GM19023 (cell line): ENCODE results near the gene EMC8.
"Not testable (repeated sequence)": the region's sequence is repeated elsewhere in the genome, so short reads cannot be mapped to it uniquely, and the experiment has no call there.

Experiments used
- ATAC-seq: cut with Tn5 transposase; IDR thresholded peaks from one replicate; pipeline ENCODE4 v1.9.1; 2021; ENCODE audit warnings: mild to moderate bottlenecking, moderate library complexity; ENCODE audit not compliant: unreplicated experiment

Gene EMC8

GRCh38 chr16:85799497-85800320, at the start of gene EMC8, which contains the start of gene COX4I1:
Gene EMC8, minus strand, starts transcription at chr16:85799544. Its CDS starts 249 bp downstream, at chr16:85799295.
Gene COX4I1, plus strand, starts transcription at chr16:85799695. Its CDS starts 1,511 bp downstream, at chr16:85801206.
- peak; percentile 85 for ATAC-seq

GRCh38 chr16:85848986-85849385, 49.6 kb upstream of the EMC8 start:
- ATAC-seq, result no peak

DNA sequence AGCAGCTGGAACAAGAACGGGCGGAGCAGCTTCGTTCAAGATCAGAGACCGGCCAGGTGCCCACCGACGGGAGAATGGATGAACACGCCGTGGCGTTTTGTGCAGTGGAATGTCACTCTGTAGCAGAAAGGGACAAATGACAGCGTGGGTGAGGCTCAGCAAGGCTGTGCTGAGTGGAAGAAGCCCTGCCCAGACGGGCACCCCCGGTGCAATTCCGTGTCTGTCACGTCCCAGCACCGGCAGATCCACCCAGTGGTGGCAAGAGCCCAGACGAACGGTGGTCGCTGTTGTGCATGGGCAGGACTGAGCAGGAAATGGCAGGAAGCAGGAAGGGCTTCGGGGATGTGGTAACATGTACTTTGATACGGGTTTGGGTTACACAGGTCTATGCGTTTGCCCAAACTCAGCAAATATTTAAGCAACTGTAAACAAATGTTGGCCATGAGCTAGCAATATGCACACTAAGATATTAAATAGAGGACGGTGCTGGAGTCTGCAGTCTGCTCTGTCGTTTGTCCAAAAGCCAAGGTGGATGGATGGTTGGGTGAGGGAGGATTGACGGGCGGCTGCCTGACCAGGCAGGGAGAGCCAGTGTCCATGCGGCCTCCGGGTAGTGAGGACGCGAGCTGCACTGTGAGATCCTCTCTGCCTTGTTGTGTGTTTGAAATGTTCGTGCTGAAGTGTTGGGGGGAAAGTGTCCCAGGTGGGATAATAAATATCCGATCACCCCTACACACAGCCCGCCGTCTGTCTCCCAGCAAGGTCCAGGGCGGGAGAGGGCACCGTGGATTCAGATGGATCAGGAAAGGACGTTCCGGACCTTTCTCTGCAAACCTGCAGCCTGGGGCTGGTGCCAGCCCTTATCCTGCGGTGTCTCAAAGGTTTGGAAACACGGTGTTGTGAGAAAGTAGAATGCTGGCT, 48.6 kb upstream of the EMC8 start:
- no peak for ATAC-seq

DNA sequence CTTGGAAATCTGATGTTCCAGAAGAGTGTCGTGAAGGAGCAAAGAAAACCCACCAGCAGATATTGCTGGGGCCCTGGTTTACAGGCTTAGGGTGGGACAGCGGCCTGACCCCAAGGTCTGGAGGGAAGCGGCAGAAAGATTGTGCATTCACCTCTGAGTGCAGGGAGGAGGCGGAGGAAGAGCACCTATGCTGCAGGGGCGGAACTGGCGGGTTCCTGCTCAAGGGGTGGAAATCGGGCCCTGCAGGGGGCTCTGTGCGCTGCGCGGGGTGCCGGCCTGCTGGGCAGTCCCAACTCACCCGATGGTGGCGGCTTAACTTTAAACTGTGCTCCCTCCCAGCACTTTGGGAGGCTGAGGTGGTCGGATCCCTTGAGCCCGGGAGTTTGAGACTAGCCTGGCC, 47.7 kb upstream of the EMC8 start:
- no peak for ATAC-seq

DNA sequence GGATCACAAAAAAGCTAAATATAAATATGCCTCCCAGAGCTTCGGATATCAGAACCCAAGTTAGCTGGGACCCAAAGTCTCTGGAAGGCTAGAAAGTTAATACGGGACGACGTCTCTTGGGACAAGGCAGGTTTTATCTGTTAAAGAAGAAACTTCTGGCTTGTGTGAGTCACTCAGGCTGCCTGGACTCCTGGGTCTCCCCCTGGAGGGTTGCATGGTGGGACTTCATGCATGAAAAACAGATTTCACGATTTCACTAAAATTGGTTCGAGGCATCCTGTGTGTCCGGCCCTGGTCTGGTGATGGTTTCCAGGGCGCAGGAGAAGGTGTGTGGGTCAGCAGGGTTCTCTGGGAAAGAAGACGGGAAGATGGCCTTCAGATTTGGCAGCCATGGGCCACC, 47.1 kb upstream of the EMC8 start:
- no peak for ATAC-seq

DNA sequence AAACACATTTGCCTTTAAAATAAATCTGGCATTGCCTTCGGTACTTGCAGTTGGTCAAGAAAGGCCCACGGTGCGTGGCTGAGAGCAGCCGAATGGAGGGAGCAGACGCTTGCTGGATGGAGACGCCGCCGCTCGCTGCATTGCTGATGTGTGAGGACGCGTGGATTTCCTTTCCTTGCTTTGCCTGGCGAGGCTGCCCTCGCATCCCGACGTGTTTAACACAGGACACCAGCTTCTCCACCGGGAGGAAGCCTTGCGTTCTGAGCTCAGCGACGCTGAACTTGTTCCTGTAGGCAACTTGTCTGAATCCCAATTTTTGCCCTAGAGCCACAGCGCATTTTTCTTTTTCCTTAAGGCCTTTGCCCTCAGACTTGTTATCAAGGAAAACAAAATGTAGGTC, 45.9 kb upstream of the EMC8 start:
- no peak for ATAC-seq

- no peak for ATAC-seq
These were observed 45.4 kb upstream of the EMC8 start for GRCh38 chr16:85844786-85845185.

- ATAC-seq, result no peak
These were observed 44.8 kb upstream of the EMC8 start for GRCh38 chr16:85844169-85844481.

DNA sequence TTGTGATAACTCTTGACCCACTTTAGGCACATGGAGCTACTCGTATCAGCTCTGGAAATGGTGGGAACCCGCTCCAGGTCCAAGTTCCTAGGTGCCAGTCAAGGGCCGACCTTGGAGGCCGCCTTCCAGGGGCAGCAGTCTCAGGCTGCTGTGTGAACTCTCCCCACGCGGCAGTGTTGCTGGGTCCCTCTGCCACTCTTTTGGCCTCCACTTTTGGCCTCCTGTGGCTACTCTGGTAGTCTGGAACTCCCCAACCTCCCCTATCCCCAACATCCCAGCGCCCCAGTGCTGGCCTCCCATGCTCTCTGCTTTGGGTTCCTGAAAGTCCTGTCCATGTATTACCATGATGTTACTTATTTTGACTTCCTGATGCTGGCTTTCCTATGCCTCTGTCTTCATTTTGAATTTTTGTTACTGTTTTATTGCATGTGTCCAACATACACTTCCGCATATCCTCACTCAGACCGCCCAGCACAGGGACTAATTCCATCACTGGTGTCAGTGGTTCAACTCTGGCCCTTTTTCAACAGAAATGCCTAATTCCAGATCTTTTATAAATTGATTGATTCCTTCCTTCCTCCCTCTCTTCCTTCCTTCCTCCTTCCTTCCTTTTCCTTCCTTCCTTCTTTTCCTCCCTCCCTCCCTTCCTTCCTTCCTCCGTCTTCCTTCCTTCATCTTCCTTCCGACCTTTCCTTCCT, 44.3 kb upstream of the EMC8 start:
- ATAC-seq, result no peak

DNA sequence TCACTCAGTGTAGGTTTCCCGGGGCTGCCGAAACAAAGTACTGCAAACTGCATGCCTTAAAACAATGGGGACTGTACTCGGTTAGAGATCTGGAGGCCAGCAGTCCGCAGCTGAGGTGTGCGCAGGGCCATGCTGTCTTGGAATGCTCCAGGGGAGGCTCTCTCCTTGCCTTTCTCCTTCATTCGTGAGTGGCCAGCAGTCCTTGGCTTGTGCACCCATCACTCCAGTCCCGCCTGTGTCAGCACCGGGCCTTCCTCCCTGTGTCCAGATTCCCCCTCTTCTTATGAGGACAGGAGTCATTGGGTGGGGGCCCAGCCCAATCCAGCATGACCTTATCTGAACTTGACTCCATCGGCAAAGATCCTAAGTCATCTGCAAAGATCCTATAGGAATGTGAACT, 43.5 kb upstream of the EMC8 start:
- no peak for ATAC-seq

- ATAC-seq, result no peak
These were observed 43.1 kb upstream of the EMC8 start for GRCh38 chr16:85842435-85842834.

DNA sequence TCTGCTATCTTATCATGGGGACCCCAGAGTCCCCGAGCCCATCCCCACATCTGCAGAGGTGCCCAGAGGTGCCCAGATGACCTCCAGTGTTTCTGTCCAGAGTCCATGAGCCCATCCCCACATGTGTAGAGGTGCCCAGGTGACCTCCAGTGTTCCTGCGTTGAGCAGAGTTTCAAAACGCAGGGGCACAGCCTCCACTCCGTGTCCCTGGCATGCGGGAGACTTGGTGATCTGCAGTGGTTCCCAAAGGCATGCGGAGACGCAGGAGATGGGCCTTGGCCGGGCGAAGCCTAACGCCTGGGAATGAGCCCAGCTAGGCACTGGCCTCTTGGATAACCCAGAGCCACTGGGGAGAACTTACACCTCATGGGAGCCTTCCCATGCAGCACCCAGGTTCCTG, 41.5 kb upstream of the EMC8 start:
- no peak for ATAC-seq

GRCh38 chr16:85840395-85840794, 41.1 kb upstream of the EMC8 start:
- ATAC-seq, result no peak

DNA sequence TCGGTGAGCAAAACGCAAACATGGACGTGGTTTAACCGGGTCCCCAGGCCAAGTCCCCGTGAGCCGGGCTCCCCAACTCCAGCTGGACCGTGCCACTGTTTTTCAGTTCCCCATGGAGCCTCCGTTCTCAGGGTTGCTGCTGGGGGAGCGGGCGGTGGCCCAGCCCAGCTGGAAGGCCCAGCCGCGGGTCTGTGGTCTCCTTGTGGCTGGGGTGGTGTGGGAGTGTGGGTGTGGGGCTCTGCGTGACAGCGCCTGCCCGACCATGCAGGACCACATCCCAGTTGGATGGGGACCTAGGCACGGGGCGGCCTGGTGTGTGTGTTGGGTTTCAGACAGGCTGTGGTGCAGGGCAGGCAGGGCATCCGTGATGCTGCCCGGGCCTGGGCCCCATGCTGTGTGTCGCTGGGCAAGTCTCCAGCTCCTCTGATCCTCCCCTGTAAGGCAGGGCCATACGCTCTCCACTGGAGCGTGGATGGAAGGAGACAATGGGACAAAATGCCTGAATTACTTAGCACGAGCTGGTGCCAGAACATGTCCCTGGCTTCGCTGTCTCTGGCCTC, 40.4 kb upstream of the EMC8 start:
- no peak for ATAC-seq

GRCh38 chr16:85838876-85839585, 39.7 kb upstream of the EMC8 start:
- ATAC-seq, result no peak

DNA sequence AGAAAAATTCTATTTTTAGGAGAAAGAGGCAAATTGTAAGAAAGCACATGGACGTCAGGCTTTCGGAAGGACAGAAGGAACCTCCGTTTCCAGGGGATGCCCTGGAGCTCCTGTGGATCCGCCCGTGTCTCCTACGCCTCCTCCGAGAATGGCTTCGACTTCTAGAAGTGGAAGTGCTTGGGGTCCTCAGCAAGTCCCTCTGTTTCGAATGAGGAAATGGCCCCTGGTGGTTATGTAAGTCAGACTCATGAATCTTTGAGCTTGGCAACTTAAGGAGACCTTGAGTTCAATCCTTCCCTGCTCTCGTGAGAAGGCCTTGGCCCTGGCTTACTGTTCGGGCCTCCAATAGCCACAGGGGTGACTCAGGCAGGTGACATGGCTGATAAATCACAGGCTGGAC, 39.0 kb upstream of the EMC8 start:
- ATAC-seq, result no peak

DNA sequence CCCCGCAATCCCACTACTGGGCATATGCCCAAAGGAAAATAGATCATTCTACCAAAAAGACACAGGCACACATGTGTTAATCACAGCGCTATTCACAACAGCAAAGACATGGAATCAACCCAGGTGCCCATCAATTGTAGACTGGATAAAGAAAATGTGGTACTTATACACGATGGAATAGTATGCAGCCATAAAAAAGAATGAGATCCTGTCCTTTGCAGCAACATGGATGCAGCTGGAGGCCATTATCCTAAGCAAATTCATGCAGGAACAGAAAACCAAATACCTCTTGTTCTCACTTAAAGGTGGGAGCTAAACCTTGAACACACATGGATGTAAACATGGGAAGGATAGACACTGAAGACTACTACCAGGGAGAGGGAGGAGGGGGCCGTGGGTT, 38.3 kb upstream of the EMC8 start:
- not testable (repeated sequence) for ATAC-seq

GRCh38 chr16:85836706-85837582, 37.6 kb upstream of the EMC8 start:
- ATAC-seq, result no peak

GRCh38 chr16:85835956-85836705, 36.8 kb upstream of the EMC8 start:
- ATAC-seq, result no peak
